ENCODE measurements around the gene RAB3C.

Gene RAB3C

DNA sequence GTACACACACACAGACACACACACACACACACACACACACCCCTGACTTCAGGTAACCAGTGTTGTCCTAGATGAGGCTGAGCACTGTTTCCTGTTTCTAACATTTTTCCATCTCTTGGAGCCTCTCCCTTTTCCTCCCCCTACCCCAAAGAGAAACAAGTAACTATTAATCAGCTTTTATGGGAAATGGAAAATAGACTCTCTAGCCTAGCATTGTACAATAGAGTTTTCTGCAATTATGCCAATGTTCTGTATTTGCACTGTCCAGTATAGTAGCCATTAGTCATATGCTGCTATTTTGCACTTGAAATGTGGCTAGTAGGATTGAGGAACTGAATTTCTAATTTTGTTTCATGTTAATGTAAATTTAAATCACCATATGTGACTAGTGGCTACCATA lies 33.1 kb downstream of the RAB3C start:
- Histone ChIP-seq H3K79me2 (ENCODE audit: low read length) (no peaks in the 10 kb centered on the region), H3K9me2 (replicated peaks; ENCODE audit: insufficient read depth, low read length) (no peaks in the 10 kb centered on the region), H3F3A (ENCODE audit: insufficient read depth, low read length) (no peaks in the 10 kb centered on the region), H3K4me2 (ENCODE audit: low read depth, low read length) (no peak overlapping the region), H4K20me1 (ENCODE audit: insufficient read depth, low read length) (no peaks in the 10 kb centered on the region), H3K36me3 (replicated peaks; ENCODE audit: insufficient read depth, low read length) (no peaks in the 10 kb centered on the region), H3K27me3 (replicated peaks; ENCODE audit: insufficient read depth, low read length) (no peaks in the 10 kb centered on the region), H3K9ac (ENCODE audit: low read length) (no peak overlapping the region), H2AFZ (ENCODE audit: low read length) (no peak overlapping the region), H3K27ac (ENCODE audit: low read length) (no peak overlapping the region), H3K4me1 (ENCODE audit: low read length) (no peaks in the 10 kb centered on the region), H3K4me3 (ENCODE audit: low read length) (no peak overlapping the region), H3K9me3 (replicated peaks; ENCODE audit: insufficient read depth, low read length) (no peaks in the 10 kb centered on the region)
- TF ChIP-seq, protein P1, sequence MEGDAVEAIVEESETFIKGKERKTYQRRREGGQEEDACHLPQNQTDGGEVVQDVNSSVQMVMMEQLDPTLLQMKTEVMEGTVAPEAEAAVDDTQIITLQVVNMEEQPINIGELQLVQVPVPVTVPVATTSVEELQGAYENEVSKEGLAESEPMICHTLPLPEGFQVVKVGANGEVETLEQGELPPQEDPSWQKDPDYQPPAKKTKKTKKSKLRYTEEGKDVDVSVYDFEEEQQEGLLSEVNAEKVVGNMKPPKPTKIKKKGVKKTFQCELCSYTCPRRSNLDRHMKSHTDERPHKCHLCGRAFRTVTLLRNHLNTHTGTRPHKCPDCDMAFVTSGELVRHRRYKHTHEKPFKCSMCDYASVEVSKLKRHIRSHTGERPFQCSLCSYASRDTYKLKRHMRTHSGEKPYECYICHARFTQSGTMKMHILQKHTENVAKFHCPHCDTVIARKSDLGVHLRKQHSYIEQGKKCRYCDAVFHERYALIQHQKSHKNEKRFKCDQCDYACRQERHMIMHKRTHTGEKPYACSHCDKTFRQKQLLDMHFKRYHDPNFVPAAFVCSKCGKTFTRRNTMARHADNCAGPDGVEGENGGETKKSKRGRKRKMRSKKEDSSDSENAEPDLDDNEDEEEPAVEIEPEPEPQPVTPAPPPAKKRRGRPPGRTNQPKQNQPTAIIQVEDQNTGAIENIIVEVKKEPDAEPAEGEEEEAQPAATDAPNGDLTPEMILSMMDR (IDR thresholded peaks at IDR 0.05; ENCODE audit: low read length), result no peak
- TF ChIP-seq EZH2phosphoT487 (IDR thresholded peaks at IDR 0.05; ENCODE audit: low read length), result no peak
- no peak for TF ChIP-seq EZH2 (optimal IDR thresholded peaks at IDR 0.05; ENCODE audit: low read depth, low read length)
- no peak for DNase-seq

DNA sequence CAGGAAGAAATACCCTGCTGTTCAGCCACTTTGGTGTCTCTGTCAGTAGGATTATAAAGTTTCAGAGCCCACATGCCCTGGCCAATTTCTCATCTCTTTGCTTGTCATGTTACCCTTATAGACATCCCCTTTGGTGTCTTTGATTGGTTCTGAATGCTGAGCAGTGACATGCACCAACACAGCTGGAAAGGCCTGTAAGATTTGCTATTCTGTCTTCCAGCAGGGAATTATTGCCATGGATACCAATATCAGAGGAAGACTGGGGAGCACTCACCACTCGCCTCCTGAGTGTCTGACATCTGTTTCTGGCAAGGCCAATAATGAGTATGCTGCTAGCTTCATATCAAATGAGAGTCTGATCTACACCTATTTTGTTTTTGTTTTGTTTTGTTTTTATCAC lies 34.4 kb downstream of the RAB3C start:
- no peak overlapping the region for H2AFZ ChIP-seq (ENCODE audit: low read length)
- no peak overlapping the region for H3K27ac ChIP-seq (ENCODE audit: low read length)
- DNase-seq, result no peak
- H3K9me3 ChIP-seq (replicated peaks; ENCODE audit: insufficient read depth, low read length), result no peaks in the 10 kb centered on the region
- TF ChIP-seq EZH2phosphoT487 (IDR thresholded peaks at IDR 0.05; ENCODE audit: low read length) (no peak), EZH2 (optimal IDR thresholded peaks at IDR 0.05; ENCODE audit: low read depth, low read length) (no peak)
- TF ChIP-seq, protein P1 (IDR thresholded peaks at IDR 0.05; ENCODE audit: low read length), result no peak
- H3K36me3 ChIP-seq (replicated peaks; ENCODE audit: insufficient read depth, low read length), result no peaks in the 10 kb centered on the region
- H3F3A ChIP-seq (ENCODE audit: insufficient read depth, low read length), result no peaks in the 10 kb centered on the region
- no peaks in the 10 kb centered on the region for H3K4me1 ChIP-seq (ENCODE audit: low read length)
- no peaks in the 10 kb centered on the region for H3K9me2 ChIP-seq (replicated peaks; ENCODE audit: insufficient read depth, low read length)
- no peak overlapping the region for H3K9ac ChIP-seq (ENCODE audit: low read length)
- no peak overlapping the region for H3K4me3 ChIP-seq (ENCODE audit: low read length)
- no peak overlapping the region for H3K4me2 ChIP-seq (ENCODE audit: low read depth, low read length)
- H3K79me2 ChIP-seq (ENCODE audit: low read length), result no peaks in the 10 kb centered on the region
- H4K20me1 ChIP-seq (ENCODE audit: insufficient read depth, low read length), result no peaks in the 10 kb centered on the region
- H3K27me3 ChIP-seq (replicated peaks; ENCODE audit: insufficient read depth, low read length), result no peaks in the 10 kb centered on the region

DNA sequence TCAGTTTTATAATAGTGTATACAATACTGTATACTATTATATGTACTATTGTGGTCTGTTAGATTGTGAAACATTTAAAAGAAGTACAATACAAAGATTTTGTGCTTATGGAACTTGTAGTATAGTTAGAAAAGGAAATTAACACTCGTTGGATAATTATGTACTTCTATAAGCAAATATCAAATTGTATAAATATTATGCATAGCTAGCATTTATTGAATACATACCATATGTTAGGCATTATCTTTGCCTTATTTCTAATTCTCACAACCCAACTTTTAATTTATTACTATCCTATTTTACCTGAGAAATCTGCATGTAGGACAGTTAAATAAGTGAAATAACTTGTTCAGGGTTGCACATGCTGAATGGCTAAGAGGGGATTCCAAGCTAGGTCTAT lies 37.5 kb downstream of the RAB3C start:
- Histone ChIP-seq H3K27me3 (replicated peaks; ENCODE audit: insufficient read depth, low read length) (no peaks in the 10 kb centered on the region), H4K20me1 (ENCODE audit: insufficient read depth, low read length) (no peaks in the 10 kb centered on the region), H3F3A (ENCODE audit: insufficient read depth, low read length) (no peaks in the 10 kb centered on the region), H3K9me2 (replicated peaks; ENCODE audit: insufficient read depth, low read length) (no peaks in the 10 kb centered on the region), H3K4me1 (ENCODE audit: low read length) (no peaks in the 10 kb centered on the region), H3K79me2 (ENCODE audit: low read length) (no peaks in the 10 kb centered on the region), H3K9ac (ENCODE audit: low read length) (no peak overlapping the region), H3K4me3 (ENCODE audit: low read length) (no peak overlapping the region), H3K27ac (ENCODE audit: low read length) (no peak overlapping the region), H3K9me3 (replicated peaks; ENCODE audit: insufficient read depth, low read length) (no peaks in the 10 kb centered on the region), H3K36me3 (replicated peaks; ENCODE audit: insufficient read depth, low read length) (no peaks in the 10 kb centered on the region), H2AFZ (ENCODE audit: low read length) (no peak overlapping the region), H3K4me2 (ENCODE audit: low read depth, low read length) (no peak overlapping the region)
- no peak for TF ChIP-seq EZH2 (optimal IDR thresholded peaks at IDR 0.05; ENCODE audit: low read depth, low read length)
- TF ChIP-seq, protein P1 (IDR thresholded peaks at IDR 0.05; ENCODE audit: low read length), result no peak
- TF ChIP-seq EZH2phosphoT487 (IDR thresholded peaks at IDR 0.05; ENCODE audit: low read length), result no peak
- no peak for DNase-seq
